T-helper 22 cell (primary cell): ENCODE data around the gene ADPRS.

Source experiments
- DNase-seq: peaks from one replicate; pipeline ENCODE4 v3.0.0-alpha.2; 2020; ENCODE audit warnings: low read depth

Gene ADPRS

GRCh38 chr1:36133484-36133883 is 44.8 kb downstream of the ADPRS start:
- DNase-seq: no peak

GRCh38 chr1:36134031-36134430 is 45.3 kb downstream of the ADPRS start:
- DNase-seq: no peak

GRCh38 chr1:36134505-36135329 is 46.0 kb downstream of the ADPRS start:
- no peak for DNase-seq

- DNase-seq: no peak
Measured at GRCh38 chr1:36135330-36135667, 46.6 kb downstream of the ADPRS start.

GRCh38 chr1:36135796-36136195 is 47.1 kb downstream of the ADPRS start:
- DNase-seq: no peak

GRCh38 chr1:36136535-36136934 is 47.8 kb downstream of the ADPRS start:
- DNase-seq: no peak

- no peak for DNase-seq
Measured at GRCh38 chr1:36137226-36137625, 48.5 kb downstream of the ADPRS start.

- no peak for DNase-seq
Measured at GRCh38 chr1:36137776-36138175, 49.1 kb downstream of the ADPRS start.

GRCh38 chr1:36139521-36139920 is 50.8 kb downstream of the ADPRS start:
- no peak for DNase-seq

- no peak for DNase-seq
Measured at GRCh38 chr1:36142121-36142520, 53.4 kb downstream of the ADPRS start.

- DNase-seq: no peak
Measured at GRCh38 chr1:36143424-36143823, 54.7 kb downstream of the ADPRS start.
